ENCODE data around the gene CAGE1.
A peak's percentile ranks its signal among the peaks of the same experiment; 100 is the strongest.

The CAGE1 gene

DNA sequence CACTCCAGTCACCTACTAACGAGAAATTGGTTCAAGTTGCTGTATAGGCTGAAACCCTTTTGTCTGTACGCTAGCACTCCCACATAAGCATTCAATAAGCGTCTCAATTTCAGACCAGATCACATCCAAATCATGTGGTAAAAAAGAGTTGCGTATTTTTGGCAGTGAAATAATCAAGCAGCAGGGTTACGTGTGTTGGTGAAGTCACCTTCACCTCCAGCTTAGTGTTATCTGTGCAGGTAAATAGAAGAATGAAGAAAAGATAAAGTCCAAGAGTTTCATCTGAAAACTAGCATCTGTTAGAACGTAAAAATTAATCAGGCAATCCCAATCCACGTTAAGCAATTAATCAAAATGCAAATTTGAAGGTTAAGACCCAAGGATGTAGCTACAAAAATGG, 87.8 kb downstream of the CAGE1 start:
- FAIRE-seq: no peak

DNA sequence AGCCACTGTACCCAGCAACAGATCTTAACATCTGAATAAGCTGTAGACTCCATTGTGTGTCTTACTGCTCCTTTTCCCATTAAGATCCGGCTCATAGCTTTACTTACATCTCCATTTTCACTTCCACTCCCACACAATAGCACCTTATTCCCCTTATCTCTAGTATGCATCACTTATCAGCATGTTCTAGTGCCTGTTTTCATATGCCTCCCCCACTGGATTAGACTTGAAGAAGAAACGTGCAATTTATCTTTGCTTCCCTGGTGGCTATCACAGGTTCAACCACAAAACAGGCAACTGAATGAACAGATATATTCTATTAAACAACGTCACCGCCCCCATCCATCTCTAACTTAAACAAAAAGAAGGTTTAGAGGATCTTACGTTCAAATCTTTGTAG, 88.6 kb downstream of the CAGE1 start:
- FAIRE-seq: no peak

DNA sequence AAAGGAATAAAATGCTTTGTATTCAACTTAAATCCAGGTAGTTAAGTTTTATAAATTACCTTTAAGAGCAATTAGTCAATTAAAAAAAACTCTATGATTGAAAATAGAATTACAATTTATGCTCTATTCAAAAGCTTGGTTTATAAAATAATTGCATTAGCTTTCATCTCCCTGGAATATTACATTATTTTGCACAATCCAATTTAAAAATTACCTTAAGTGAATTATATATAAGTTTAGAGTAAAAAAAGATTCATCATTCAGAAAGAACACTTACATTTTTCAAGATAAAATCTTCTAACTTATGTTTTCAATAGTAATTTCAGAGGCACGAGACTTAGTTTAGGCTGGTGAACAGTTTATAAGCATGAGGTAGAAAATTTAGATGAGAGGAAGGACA, 91.4 kb downstream of the CAGE1 start:
- FAIRE-seq: peak; percentile 30

DNA sequence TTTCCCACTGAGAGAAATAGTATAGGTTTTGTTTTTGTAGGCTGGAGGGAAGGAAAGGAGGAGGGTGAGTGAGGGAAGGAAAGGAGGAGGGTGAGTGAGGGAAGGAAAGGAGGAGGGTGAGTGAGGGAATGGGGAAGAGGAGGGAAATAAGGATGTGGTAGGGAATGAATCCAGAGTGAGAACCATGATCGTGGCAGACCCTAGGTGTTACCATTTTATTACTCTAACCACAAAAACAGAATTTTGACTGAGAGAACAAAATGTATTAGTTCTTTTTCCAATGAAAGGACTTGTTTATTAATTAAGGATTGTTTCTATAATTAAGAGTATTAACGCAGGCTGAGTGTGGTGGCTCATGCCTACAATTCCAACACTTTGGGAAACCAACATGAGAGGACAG, 92.9 kb downstream of the CAGE1 start:
- no peak for FAIRE-seq

DNA sequence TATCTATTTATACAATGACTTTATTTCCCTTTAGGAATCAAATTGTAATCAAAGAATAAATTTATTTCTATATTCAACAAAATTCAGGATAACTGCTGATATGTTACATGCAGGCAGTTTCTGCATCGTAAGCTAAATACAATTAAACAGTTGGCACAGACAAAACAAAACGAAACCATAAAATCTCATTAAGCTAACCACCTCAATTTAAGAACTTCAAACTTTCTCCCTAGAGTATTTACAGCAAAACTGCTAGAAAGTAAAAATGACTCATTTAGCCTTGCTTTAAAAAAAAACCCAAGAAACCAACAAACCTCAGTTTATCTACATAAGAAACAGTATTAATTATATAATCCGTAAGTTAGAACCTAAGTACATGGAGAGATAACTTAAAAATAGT, 93.6 kb downstream of the CAGE1 start:
- no peak for FAIRE-seq

DNA sequence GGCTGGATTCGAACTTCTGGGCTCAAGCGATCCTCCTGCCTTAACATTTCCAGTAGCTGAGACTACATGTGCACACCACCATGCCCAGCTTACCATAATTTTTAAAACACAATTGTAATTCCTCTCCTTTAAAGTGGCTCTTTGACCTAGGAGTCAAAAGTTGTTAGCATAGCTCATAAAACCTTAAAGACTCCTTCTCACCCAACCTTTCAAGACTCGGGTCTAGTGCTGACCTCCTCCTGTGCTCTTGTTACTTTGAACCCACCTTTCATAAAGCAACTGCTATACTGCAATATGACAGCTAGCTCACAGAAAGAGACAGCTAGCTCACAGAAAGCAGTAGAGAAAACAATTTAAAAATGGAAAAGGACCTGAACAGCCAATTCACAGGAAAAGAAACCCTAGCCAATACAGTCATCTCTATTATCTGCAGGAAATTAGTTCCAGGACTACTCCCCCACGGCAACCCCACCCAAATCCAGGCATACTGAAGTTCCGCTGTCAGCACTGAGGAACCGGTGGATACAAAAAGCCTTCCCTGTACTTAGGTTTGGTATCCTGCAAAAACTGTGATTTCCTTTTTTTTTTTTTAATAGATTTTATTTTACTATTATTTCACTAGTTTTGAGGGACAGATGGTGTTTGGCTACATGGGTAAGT, 96.8 kb downstream of the CAGE1 start:
- no peak for FAIRE-seq

DNA sequence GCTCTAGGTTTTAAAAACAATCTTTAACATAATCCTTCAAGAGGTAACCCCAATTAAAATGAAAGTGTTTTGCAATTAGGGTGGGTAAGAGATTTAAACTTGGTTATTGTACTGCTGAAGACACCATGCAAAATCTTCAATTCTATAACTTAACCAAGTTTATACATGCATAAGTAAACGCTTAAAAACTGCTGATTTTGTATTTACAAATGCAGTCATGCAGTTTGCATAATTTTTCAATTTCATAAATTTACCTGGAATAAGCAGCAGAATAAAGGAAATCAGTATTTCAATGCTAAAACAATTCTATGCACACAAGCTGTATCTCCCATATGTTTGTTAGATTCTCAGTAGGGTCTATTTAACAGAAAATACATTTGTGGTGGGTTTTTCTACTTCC, 99.5 kb downstream of the CAGE1 start:
- no peak for FAIRE-seq

DNA sequence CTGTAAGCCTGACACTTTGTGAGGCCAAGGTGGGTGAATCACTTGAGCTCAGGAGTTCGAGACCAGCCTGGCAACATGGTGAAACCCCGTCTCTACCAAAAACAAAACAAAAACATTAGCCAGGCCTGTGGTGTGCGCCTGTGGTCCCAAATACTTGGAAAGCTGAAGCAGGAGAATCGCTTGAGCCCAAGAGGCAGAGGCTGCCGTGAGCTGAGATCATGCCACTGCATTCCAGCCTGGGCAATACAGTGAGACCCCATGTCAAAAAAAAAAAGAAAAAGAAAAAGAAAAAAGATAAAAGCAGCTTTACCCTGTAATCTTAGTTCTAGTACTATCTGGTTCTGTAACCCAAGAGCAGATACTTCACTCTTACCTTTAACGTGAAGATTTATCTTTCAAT, 104.1 kb downstream of the CAGE1 start:
- FAIRE-seq: no peak

DNA sequence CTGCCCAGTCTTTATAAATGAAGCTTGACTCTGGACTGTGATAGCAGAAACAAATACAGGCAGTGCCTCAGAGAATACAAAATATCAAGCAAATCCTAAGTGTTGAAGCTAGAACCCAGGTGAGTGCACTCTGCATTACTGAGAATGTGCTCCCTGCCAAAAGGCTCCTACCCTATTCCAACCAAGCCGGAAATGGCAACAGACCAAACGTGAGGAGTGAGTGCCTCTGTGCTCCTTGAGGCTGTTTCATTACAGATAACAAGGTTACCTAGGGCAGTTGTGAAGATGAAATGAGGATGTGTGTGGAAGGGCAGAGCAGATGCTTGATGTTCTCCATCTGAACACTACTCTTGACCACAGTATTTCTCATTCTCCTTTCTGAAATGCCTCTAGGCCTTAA, 105.9 kb downstream of the CAGE1 start:
- no peak for FAIRE-seq

DNA sequence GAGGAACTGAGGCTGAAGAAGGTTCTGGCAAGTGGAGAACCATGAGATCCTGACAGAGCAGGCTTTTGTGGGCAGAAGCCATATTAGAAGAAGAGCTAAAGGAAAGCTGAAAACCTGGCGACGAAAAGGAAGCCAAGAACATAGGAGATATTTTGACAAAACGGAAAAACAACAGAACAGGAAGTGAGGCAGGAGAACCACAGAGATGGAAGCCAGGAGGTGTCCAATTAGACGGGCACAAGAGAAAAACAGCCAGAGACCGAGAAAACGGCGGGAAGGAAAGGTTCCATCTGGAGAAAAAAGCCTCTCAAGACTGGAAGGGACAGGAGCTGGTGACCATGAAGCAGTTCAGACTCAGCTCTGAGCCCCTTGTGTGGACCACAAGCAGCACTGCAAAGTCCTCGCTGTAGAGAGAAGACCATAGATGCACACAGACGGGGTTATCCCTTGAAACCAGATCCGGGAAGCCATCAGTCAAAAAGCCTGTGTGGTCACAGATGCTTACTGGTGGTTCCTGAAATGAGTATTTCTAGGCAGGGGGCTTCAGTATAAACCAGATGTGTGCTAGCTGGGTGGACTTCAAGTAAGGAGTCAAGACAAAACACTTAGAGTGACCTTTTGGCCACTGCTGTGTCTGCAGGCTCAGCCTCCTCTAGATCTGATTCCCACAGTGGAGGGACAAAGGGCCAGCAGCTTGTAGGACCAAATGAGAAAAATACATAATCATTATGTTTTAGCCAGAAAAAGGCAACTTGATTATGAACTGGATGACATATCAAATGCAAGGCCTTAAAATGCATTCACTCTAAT, 107.2 kb downstream of the CAGE1 start:
- no peak for FAIRE-seq
